HG03060 (cell line): ENCODE measurements around the gene RBM39.
"Not testable (repeated sequence)": the region's sequence is repeated elsewhere in the genome, so short reads cannot be mapped to it uniquely, and the experiment has no call there.

Experiments used
- ATAC-seq: cut with Tn5 transposase; IDR thresholded peaks from one replicate; pipeline ENCODE4 v1.9.1; 2021; ENCODE audit warnings: low read depth, moderate number of reproducible peaks; ENCODE audit not compliant: unreplicated experiment

The RBM39 gene

GRCh38 chr20:35741892-35742740 lies at the start of gene RBM39:
Gene RBM39, minus strand, starts transcription at chr20:35742260. Its CDS starts 1,386 bp downstream, at chr20:35740874.
- ATAC-seq = peak; percentile 72

GRCh38 chr20:35791821-35792220 lies 49.8 kb upstream of the RBM39 start:
- no peak for ATAC-seq

GRCh38 chr20:35791097-35791496 lies 49.0 kb upstream of the RBM39 start:
- ATAC-seq = no peak

- ATAC-seq = no peak
Measured at GRCh38 chr20:35788796-35789195, 46.7 kb upstream of the RBM39 start.

GRCh38 chr20:35785541-35785940 lies 43.5 kb upstream of the RBM39 start:
- not testable (repeated sequence) for ATAC-seq

- not testable (repeated sequence) for ATAC-seq
Measured at GRCh38 chr20:35783811-35784210, 41.8 kb upstream of the RBM39 start.

GRCh38 chr20:35776513-35777101 lies 34.5 kb upstream of the RBM39 start:
- ATAC-seq = no peak

GRCh38 chr20:35774391-35774790 lies 32.3 kb upstream of the RBM39 start:
- no peak for ATAC-seq

GRCh38 chr20:35773154-35773751 lies 31.2 kb upstream of the RBM39 start:
- ATAC-seq = no peak

- ATAC-seq = no peak
Measured at GRCh38 chr20:35772563-35773058, 30.6 kb upstream of the RBM39 start.

GRCh38 chr20:35771689-35772562 lies 29.9 kb upstream of the RBM39 start, which contains the start of gene PHF20:
Gene PHF20, plus strand, starts transcription at chr20:35772015. Its CDS starts 29,508 bp downstream, at chr20:35801523.
- no peak for ATAC-seq

- ATAC-seq = no peak
Measured at GRCh38 chr20:35771367-35771688, 29.3 kb upstream of the RBM39 start.

GRCh38 chr20:35768731-35769664 lies 26.9 kb upstream of the RBM39 start:
- ATAC-seq = no peak

GRCh38 chr20:35767683-35768481 lies 25.8 kb upstream of the RBM39 start:
- ATAC-seq = peak; percentile 50

- no peak for ATAC-seq
Measured at GRCh38 chr20:35766843-35767242, 24.8 kb upstream of the RBM39 start.

GRCh38 chr20:35764936-35765335 lies 22.9 kb upstream of the RBM39 start:
- ATAC-seq = not testable (repeated sequence)

- ATAC-seq = no peak
Measured at GRCh38 chr20:35762461-35762860, 20.4 kb upstream of the RBM39 start.

GRCh38 chr20:35761548-35761947 lies 19.5 kb upstream of the RBM39 start:
- not testable (repeated sequence) for ATAC-seq
